ENCODE data around the gene KCNQ5.

- no peak for TF ChIP-seq CTCF (IDR thresholded peaks at IDR 0.05)
- no peak for TF ChIP-seq ELF4 (CRISPR knock-in tag; IDR thresholded peaks at IDR 0.05; ENCODE audit: low read depth)
- no peak for TF ChIP-seq E2F1 (CRISPR knock-in tag; IDR thresholded peaks at IDR 0.05)
- no peak for TF ChIP-seq NFE2L1 (CRISPR knock-in tag; IDR thresholded peaks at IDR 0.05)
- TF ChIP-seq CDX4 (CRISPR knock-in tag; IDR thresholded peaks at IDR 0.05; ENCODE audit: borderline replicate concordance) = no peak
- TF ChIP-seq E2F4 (CRISPR knock-in tag; IDR thresholded peaks at IDR 0.05; ENCODE audit: borderline replicate concordance, low read depth) = no peak
- TF ChIP-seq ZNF263 (CRISPR knock-in tag; IDR thresholded peaks at IDR 0.05; ENCODE audit: low read depth) = no peak
- TF ChIP-seq TEAD4 (CRISPR knock-in tag; IDR thresholded peaks at IDR 0.05) = no peak
- TF ChIP-seq CREB1 (CRISPR knock-in tag; IDR thresholded peaks at IDR 0.05) = no peak
- no peak for TF ChIP-seq TEAD1 (CRISPR knock-in tag; IDR thresholded peaks at IDR 0.05)
- TF ChIP-seq MAX (CRISPR knock-in tag; IDR thresholded peaks at IDR 0.05) = no peak
- TF ChIP-seq USF2 (CRISPR knock-in tag; IDR thresholded peaks at IDR 0.05) = no peak
- TF ChIP-seq ATF3 (CRISPR knock-in tag; conservative IDR thresholded peaks at IDR 0.05) = no peak
Measured at GRCh38 chr6:73231986-73232391, 610.1 kb downstream of the KCNQ5 start.

Measured in WTC11 (cell line).